GM21737 (cell line): Measurements from ENCODE around the gene SORL1.

Source experiments
- ATAC-seq: cut with Tn5 transposase; IDR thresholded peaks from one replicate; pipeline ENCODE4 v1.9.1; 2021; ENCODE audit warnings: mild to moderate bottlenecking, moderate library complexity; ENCODE audit not compliant: unreplicated experiment

The SORL1 gene

GRCh38 chr11:121452609-121453150 lies 566 bp downstream of the SORL1 start, which contains the start of gene SORL1-AS1:
TSS of gene SORL1-AS1 (minus strand) at chr11:121452967.
- ATAC-seq = peak; percentile 11

DNA sequence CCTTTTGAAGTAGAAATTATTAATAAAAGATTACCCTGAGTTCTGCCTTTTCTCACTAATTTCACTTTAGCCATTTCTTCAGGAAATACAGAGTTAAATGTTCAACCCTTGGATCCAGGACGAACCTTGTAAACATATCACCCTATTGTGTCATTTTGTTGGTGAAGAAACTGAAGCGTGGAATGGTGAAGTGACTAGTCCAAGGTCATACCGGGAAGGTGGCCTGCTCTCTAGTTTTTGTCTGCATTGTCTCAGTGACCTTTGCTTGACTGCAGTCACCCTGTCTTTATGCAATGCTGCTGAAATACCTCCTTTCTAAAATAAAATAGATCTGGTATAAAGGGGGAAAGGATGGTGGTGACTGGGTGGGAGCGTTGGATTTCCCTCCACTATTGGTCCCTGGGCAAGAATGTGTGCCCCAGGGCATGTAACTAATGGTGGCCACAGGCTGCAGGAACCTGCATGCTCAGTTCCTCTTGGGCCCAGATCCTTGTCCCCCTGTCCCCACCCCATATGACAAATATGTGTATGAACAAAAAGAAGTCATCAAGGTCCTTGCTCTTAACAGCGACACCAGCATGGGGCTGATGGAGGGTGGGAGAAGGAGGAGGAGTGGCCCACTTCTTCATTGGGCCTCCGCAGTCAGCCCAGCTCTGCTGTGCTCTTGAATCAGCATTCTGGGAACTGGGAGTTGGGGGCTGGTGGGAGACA lies 1.6 kb downstream of the SORL1 start:
- no peak for ATAC-seq

GRCh38 chr11:121455115-121455514 lies 3.0 kb downstream of the SORL1 start:
- ATAC-seq = no peak

GRCh38 chr11:121456151-121456550 lies 4.0 kb downstream of the SORL1 start:
- no peak for ATAC-seq

- no peak for ATAC-seq
Observed at GRCh38 chr11:121456816-121457431, 4.8 kb downstream of the SORL1 start.

DNA sequence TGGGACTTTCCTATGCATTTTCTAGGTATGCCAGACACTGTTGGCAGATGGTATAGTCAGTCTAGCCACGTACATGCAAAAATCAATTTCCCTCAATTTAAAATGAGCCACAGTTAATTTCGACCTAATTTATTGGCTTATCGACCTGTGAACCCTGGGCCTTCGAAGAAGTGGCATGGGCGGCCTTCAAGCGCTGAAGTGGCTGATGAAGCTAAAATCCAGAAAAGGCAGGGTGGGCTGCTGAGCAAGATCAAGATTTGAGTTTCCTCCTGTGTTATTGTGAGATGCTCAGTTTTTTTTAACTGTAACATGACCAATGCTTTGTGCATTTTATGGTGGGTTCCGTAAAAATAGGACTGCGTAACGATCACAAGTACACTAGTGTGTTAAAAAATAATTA lies 6.4 kb downstream of the SORL1 start:
- ATAC-seq = no peak

- ATAC-seq = no peak
Observed at GRCh38 chr11:121459413-121460017, 7.4 kb downstream of the SORL1 start.

- no peak for ATAC-seq
Observed at GRCh38 chr11:121460941-121461514, 8.9 kb downstream of the SORL1 start.

DNA sequence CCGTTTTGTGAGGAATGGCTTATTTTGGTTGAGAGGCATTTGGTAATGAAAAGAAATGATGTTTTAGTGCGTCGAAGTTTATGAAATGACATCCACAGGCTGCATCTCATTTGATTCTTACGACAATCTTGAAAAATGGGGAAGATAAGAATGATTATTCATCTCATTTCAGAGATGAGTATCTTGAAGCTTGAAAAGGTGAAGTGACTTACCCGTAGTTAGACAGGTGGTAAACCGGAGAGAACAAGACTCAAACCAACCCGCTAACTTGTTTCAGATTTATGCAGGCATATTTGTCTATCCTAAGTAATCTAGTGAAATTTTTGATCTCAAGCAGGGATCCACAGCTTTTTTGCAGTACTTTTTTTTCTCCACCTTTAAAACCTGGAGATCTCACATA lies 9.7 kb downstream of the SORL1 start:
- ATAC-seq = no peak

- no peak for ATAC-seq
Observed at GRCh38 chr11:121463689-121464335, 11.7 kb downstream of the SORL1 start.

- no peak for ATAC-seq
Observed at GRCh38 chr11:121464352-121464946, 12.3 kb downstream of the SORL1 start.

DNA sequence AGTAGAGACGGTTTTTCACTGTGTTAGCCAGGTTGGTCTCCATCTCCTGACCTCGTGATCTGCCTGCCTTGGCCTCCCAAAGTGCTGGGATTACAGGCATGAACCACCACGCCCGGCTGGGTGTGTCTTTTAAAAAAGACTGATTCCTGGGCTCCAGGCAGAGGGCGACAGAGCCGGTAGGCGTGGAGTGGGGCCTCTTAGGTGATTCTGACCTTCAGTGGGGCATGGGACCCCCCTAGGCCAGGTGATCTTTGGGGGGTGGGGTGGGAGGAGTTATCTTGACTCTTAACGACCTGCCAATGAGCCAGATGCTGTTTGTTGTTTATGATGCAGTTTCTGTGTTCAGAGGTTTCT lies 13.6 kb downstream of the SORL1 start:
- ATAC-seq = no peak

DNA sequence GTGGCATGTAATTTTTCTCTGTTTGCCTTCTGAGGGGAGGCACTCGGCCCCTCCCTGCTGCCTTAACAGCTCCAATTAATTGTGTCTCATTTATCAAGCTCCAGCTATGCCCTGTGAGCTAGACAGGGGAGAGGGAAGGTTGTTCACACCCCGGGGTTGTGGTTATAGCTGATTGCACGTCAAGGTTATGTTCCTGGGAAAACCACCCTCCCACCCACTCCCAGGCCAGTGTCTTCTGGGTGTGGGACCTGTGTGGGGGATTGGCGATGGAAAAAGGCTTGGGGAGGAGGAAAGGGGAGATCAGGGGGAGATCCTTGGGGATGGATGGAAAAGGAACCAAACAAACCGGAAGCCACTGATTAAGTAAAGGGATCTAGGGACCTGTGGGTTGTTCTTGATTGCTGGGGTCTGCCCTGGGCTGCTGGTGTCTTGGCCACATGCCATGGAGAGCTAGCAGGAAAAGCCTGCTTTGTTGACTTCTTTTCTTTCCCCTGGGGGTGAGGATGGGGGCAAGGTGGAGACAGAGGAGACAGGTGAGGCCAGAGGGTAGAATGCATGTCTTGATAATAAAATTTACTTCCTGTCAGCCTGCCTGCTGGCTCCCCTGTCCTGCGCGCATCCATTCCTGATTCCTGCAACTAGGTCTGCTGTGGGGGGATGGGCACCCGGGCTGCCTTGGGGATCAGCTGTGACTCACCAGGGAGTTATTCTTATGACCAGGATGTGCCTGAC lies 14.1 kb downstream of the SORL1 start:
- ATAC-seq = no peak

DNA sequence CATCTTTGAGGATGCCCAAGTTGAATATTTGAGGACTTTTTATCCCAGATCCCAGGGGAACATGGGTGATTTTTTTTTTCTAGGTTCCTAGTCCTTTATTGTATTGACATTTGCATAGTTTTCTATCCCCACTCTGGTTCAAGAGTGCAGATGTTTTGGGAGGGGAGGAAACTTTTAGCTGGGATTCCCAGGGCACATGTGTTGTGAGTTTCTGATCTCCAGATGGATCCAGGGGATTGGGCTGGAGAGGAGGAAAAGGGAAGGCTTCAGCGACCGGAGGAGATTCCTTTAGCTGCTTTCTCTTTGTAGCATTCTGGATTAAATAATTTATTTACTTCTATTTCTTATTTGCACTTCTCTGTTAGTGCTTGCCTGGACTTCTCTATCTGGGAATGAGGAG lies 15.4 kb downstream of the SORL1 start:
- ATAC-seq = no peak

GRCh38 chr11:121467965-121468364 lies 15.9 kb downstream of the SORL1 start:
- peak; percentile 39 for ATAC-seq

GRCh38 chr11:121469910-121470309 lies 17.8 kb downstream of the SORL1 start:
- no peak for ATAC-seq

DNA sequence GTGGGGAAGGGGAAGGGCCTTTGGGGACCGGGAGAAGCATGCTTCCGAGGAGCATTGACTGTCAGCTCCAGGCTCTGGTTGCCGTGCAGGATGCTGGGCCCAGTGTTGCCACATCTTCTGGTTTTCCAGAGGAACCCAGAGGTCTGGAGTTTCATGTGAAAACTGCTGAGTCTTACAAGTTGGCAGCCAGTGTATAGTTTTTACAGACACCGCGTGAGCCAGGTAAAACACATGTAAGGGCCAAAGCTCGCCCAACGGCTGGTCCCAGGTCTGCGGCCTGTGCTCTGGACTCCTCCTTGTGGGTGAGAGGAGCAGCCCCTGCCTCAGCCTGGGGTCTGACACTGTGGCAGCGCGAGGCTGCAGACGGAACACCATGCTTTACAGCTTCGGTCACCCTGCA lies 19.1 kb downstream of the SORL1 start:
- no peak for ATAC-seq

GRCh38 chr11:121472312-121472711 lies 20.2 kb downstream of the SORL1 start:
- ATAC-seq = no peak

DNA sequence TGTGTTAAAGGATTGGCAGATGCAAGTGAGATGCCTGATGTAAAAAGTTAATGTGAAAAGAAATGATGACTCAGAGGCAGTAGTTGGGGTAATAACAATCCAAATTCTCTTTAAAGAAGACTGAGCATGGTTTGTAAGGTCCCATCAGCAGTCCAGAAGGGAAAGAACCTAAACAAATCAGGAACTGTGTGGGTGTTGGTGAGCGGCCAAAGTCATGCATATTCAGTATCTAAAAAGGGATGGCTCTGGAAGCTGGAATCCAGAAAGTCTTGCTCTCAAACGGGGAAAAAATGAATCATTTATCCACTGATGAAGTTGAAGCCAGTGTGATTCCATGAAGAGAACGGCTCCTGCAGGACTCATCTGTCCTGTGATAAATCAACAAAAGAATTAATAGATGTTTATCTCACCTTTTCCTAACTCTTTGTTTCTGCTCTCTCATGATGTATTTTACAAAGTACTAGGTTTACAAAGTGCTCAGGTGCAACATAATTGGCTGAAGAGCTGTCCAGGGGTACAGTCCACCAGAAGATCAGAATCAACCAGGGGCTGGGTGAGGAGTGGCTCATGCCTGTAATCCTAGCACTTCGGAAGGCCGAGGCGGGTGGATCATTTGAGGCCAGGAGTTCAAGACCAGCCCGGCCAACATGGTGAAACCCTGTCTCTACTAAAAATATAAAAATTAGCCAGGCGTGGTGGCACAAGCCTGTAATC lies 21.1 kb downstream of the SORL1 start:
- ATAC-seq = no peak

GRCh38 chr11:121474680-121475079 lies 22.6 kb downstream of the SORL1 start:
- ATAC-seq = no peak
